ENCODE results near the gene GPC4. TPM values are rescaled to one million over a fixed set of nuclear protein-coding genes. Genes with fewer than 3 reads are reported as not detected.

Gene GPC4
- total RNA-seq, 1 donor from 2014 or later: 86.4 TPM

DNA sequence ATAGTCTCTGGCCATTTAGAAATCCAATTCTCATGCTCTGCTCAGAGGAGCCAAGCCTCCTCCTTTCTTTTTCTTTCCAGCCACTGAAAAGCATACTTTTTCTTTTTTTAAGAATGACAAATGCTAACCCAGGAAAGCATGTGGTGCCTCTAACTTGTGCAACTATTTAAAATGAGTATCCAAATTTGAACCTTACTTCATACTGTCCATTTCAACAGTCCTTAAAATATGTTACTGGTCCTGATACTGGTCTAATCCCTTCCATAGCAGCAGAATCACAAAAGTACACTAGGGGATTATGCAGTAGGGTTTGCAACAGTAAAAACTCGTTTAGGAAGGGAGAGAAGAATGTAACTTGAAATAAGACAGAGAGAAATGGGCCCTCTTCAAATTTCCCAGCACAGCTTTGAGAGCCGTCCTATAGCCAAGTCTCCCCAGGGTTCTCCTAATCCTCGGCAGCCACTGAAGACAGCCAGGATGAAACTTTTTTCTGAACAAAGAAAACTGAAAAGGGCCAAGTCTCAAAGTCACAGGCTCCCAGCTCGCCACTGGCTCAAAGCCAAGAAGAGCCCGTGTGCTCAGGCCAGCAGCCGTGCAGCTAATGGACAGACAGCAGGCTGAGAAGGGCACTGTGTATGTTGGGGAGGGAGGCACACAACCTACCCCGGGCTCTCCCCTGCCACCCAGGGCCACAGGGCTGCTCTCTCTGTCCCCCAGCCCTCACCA is 39.5 kb downstream of the GPC4 start:
- H3K9me3 Mint-ChIP-seq (ENCODE audit: unreplicated experiment): no peaks in the 10 kb centered on the region
- H3K27ac Mint-ChIP-seq (ENCODE audit: unreplicated experiment): no peak overlapping the region
- Histone ChIP-seq H3K4me2 (ENCODE audit: low read length) (no peak overlapping the region), H2AFZ (ENCODE audit: low read depth, low read length) (no peak overlapping the region), H3K27ac (ENCODE audit: low read depth, low read length) (no peak overlapping the region), H3K9me3 (ENCODE audit: insufficient read depth, low read depth, low read length) (no peaks in the 10 kb centered on the region), H3K27me3 (ENCODE audit: insufficient read depth, low read length) (no peaks in the 10 kb centered on the region), H3K79me2 (ENCODE audit: insufficient read depth, low read length) (peaks cover 4% of the 10 kb centered on the region), H3K4me3 (ENCODE audit: insufficient read depth, low read depth, low read length) (no peak overlapping the region), H4K20me1 (ENCODE audit: insufficient read depth, low read length) (no peaks in the 10 kb centered on the region), H3K36me3 (ENCODE audit: insufficient read depth, low read length) (no peaks in the 10 kb centered on the region), H3K9ac (ENCODE audit: low read length) (no peak overlapping the region), H3K4me1 (ENCODE audit: insufficient read depth, low read length) (no peaks in the 10 kb centered on the region)
- no peaks in the 10 kb centered on the region for H3K27me3 Mint-ChIP-seq (ENCODE audit: low read depth, unreplicated experiment)
- peaks cover 11% of the 10 kb centered on the region for H3K4me1 Mint-ChIP-seq (ENCODE audit: low read depth, unreplicated experiment)
- TF ChIP-seq, protein P1, sequence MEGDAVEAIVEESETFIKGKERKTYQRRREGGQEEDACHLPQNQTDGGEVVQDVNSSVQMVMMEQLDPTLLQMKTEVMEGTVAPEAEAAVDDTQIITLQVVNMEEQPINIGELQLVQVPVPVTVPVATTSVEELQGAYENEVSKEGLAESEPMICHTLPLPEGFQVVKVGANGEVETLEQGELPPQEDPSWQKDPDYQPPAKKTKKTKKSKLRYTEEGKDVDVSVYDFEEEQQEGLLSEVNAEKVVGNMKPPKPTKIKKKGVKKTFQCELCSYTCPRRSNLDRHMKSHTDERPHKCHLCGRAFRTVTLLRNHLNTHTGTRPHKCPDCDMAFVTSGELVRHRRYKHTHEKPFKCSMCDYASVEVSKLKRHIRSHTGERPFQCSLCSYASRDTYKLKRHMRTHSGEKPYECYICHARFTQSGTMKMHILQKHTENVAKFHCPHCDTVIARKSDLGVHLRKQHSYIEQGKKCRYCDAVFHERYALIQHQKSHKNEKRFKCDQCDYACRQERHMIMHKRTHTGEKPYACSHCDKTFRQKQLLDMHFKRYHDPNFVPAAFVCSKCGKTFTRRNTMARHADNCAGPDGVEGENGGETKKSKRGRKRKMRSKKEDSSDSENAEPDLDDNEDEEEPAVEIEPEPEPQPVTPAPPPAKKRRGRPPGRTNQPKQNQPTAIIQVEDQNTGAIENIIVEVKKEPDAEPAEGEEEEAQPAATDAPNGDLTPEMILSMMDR (IDR thresholded peaks at IDR 0.05; ENCODE audit: insufficient read depth, low read depth, low read length): no peak
- TF ChIP-seq EZH2 (IDR thresholded peaks at IDR 0.05; ENCODE audit: insufficient read depth, low read length): no peak
- no peak for DNase-seq (ENCODE audit: low read depth)
- H3K4me3 Mint-ChIP-seq (ENCODE audit: unreplicated experiment): no peak overlapping the region
- no peaks in the 10 kb centered on the region for H3K36me3 Mint-ChIP-seq (ENCODE audit: low read depth, unreplicated experiment)
- FAIRE-seq: no peak

- Mint-ChIP-seq H3K27ac (ENCODE audit: unreplicated experiment) (no peak overlapping the region), H3K36me3 (ENCODE audit: low read depth, unreplicated experiment) (no peaks in the 10 kb centered on the region)
Observed at GRCh38 chrX:133374874-133375387, 40.4 kb downstream of the GPC4 start.

More at GRCh38 chrX:133374874-133375387, 40.4 kb downstream of the GPC4 start:
- H3K9ac ChIP-seq (ENCODE audit: low read length): no peak overlapping the region
- Mint-ChIP-seq H3K27me3 (ENCODE audit: low read depth, unreplicated experiment) (no peaks in the 10 kb centered on the region), H3K4me1 (ENCODE audit: low read depth, unreplicated experiment) (peaks cover 11% of the 10 kb centered on the region), H3K4me3 (ENCODE audit: unreplicated experiment) (no peak overlapping the region), H3K9me3 (ENCODE audit: unreplicated experiment) (no peaks in the 10 kb centered on the region)
- no peak overlapping the region for H3K27ac ChIP-seq (ENCODE audit: low read depth, low read length)
- no peaks in the 10 kb centered on the region for H3K36me3 ChIP-seq (ENCODE audit: insufficient read depth, low read length)
- no peak for TF ChIP-seq EZH2 (IDR thresholded peaks at IDR 0.05; ENCODE audit: insufficient read depth, low read length)
- TF ChIP-seq, protein P1 (IDR thresholded peaks at IDR 0.05; ENCODE audit: insufficient read depth, low read depth, low read length): no peak
- H3K79me2 ChIP-seq (ENCODE audit: insufficient read depth, low read length): peaks cover 4% of the 10 kb centered on the region
- no peaks in the 10 kb centered on the region for H3K4me1 ChIP-seq (ENCODE audit: insufficient read depth, low read length)
- H3K4me2 ChIP-seq (ENCODE audit: low read length): no peak overlapping the region
- H3K4me3 ChIP-seq (ENCODE audit: insufficient read depth, low read depth, low read length): no peak overlapping the region
- DNase-seq (ENCODE audit: low read depth): no peak
- peak; percentile 68 for FAIRE-seq
- H4K20me1 ChIP-seq (ENCODE audit: insufficient read depth, low read length): no peaks in the 10 kb centered on the region
- no peaks in the 10 kb centered on the region for H3K9me3 ChIP-seq (ENCODE audit: insufficient read depth, low read depth, low read length)
- H2AFZ ChIP-seq (ENCODE audit: low read depth, low read length): no peak overlapping the region
- no peaks in the 10 kb centered on the region for H3K27me3 ChIP-seq (ENCODE audit: insufficient read depth, low read length)

Data from astrocyte (in vitro differentiated cells and primary cell).